DOHH2 (cell line): ENCODE measurements around the gene MIEF2.

ENCODE experiments used
- H3F3A ChIP-seq: fragments of 200-600 bp; sonication (generic), shearing (Covaris generic); 2 replicates; pipeline ENCODE4 v1.6.0; 2016; ENCODE audit warnings: antibody characterized with exemption, mild to moderate bottlenecking; ENCODE audit not compliant: control insufficient read depth, insufficient read depth
- H3K27ac ChIP-seq: fragments of 200-600 bp; sonication (generic); 2 replicates; pipeline ENCODE4 v1.5.1; 2014; ENCODE audit warnings: low read depth, mild to moderate bottlenecking, low read length, moderate library complexity
- H3K27me3 ChIP-seq: fragments of 200-600 bp; sonication (generic); 2 replicates; pipeline ENCODE4 v1.6.1; 2014; ENCODE audit warnings: mild to moderate bottlenecking, low read length, mixed read lengths; ENCODE audit not compliant: control insufficient read depth
- H3K36me3 ChIP-seq: fragments of 200-600 bp; sonication (generic); 2 replicates; pipeline ENCODE4 v1.6.1; 2014; ENCODE audit warnings: mild to moderate bottlenecking, low read length, moderate library complexity, mixed read lengths; ENCODE audit not compliant: control insufficient read depth
- H3K4me1 ChIP-seq: fragments of 200-600 bp; sonication (generic); 2 replicates; pipeline ENCODE4 v1.6.1; 2014; ENCODE audit warnings: mild to moderate bottlenecking, low read length, mixed read lengths; ENCODE audit not compliant: control insufficient read depth
- H3K4me2 ChIP-seq: fragments of 200-600 bp; sonication (generic); 2 replicates; pipeline ENCODE4 v1.6.0; 2014; ENCODE audit warnings: mild to moderate bottlenecking, low read length, moderate library complexity
- H3K4me3 ChIP-seq: fragments of 200-600 bp; sonication (generic); 2 replicates; pipeline ENCODE4 v1.5.1; 2014; ENCODE audit warnings: mild to moderate bottlenecking, low read length, mixed read lengths
- H3K79me2 ChIP-seq: fragments of 200-600 bp; sonication (generic); 2 replicates; pipeline ENCODE4 v1.6.1; 2014; ENCODE audit warnings: mild to moderate bottlenecking, low read length, mixed read lengths; ENCODE audit not compliant: control insufficient read depth
- H3K9me2 ChIP-seq: fragments of 200-600 bp; sonication (generic); replicated peaks from 2 replicates; pipeline ENCODE4 v1.6.1; 2014; ENCODE audit warnings: mild to moderate bottlenecking, low read length, mixed read lengths; ENCODE audit not compliant: control insufficient read depth
- H3K9me3 ChIP-seq: fragments of 200-600 bp; sonication (generic); 2 replicates; pipeline ENCODE4 v1.6.1; 2014; ENCODE audit warnings: antibody characterized with exemption, low read length, mixed read lengths; ENCODE audit not compliant: control insufficient read depth, insufficient read depth
- H4K20me1 ChIP-seq: fragments of 200-600 bp; sonication (generic); 2 replicates; pipeline ENCODE4 v1.6.0; 2014; ENCODE audit warnings: low read depth, mild to moderate bottlenecking, antibody characterized with exemption, low read length, moderate library complexity; ENCODE audit not compliant: control insufficient read depth, insufficient read depth
- CTCF ChIP-seq: fragments of 200-600 bp; sonication (generic); IDR thresholded peaks from one replicate; pipeline ENCODE4 v1.5.1; 2014; ENCODE audit warnings: antibody characterized with exemption, mild to moderate bottlenecking, low read depth, low read length; ENCODE audit not compliant: poor library complexity, severe bottlenecking
- EZH2phosphoT487 ChIP-seq: fragments of 200-600 bp; sonication (generic); IDR thresholded peaks from 2 replicates; pipeline ENCODE4 v1.6.1; 2017; ENCODE audit warnings: borderline replicate concordance, mild to moderate bottlenecking, antibody characterized with exemption, low read length, moderate library complexity, mixed read lengths

MIEF2 gene

DNA sequence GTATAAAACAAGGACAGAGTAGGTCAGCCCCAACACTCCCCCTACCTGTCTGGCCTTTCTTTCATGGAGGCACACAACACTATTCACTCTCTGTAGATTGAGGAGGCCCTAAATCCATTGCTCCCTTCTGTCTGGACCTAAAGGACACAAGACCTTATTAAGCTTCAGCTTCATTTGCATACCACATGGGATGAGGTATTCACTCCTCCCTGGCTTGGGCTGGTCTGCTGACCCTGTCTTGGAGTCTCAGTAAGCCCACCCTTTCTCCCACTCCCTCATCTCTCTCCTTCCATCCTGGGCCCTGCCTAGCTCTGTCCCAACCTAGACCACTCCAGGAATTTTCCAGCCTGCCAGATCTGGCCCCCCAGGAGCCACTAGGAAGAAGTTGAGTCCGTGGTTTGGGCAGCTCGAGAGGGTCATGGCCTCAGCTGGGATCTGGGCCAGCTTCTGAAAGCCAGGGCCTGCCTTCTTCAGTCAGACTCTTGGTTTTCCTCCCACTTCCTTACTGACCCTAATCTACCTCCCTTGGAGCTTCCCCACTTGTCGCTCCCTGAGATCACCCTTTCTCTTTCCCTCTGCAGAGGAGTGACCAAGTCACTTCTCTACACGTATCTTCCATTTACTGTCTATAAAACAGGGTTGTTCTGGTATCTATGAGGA is 41.6 kb upstream of the MIEF2 start:
- H3K27ac ChIP-seq, result no peak overlapping the region
- no peaks in the 10 kb centered on the region for H4K20me1 ChIP-seq
- TF ChIP-seq CTCF (no peak), EZH2phosphoT487 (no peak)
- no peaks in the 10 kb centered on the region for H3K27me3 ChIP-seq
- no peaks in the 10 kb centered on the region for H3K36me3 ChIP-seq
- peaks cover 3% of the 10 kb centered on the region; the same call in 1 of the 2 replicates for H3F3A ChIP-seq
- H3K4me3 ChIP-seq, result no peak overlapping the region
- H3K4me1 ChIP-seq, result no peaks in the 10 kb centered on the region
- no peak overlapping the region for H3K4me2 ChIP-seq
- H3K9me3 ChIP-seq, result no peaks in the 10 kb centered on the region
- no peaks in the 10 kb centered on the region for H3K79me2 ChIP-seq
- H3K9me2 ChIP-seq, result no peaks in the 10 kb centered on the region

DNA sequence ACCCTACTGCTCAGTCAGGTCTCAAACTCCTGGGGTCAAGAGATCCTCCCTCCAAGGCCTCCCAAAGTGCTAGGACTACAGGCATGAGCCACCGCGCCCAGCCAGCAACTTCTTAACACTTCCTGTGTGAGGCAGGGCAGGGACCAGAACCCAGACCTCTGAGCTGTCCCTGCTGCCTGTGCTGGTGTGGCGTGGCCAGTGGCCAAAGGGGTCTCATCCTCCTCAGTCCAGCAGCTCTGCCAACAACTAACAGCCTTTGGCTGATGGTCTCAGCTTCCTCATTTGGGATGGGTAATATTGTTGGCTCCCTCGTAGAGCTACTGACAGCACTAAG is 36.4 kb upstream of the MIEF2 start:
- H3K79me2 ChIP-seq, result peaks cover 8% of the 10 kb centered on the region
- no peak overlapping the region for H3K4me3 ChIP-seq
- peaks cover 14% of the 10 kb centered on the region for H3K4me1 ChIP-seq
- no peaks in the 10 kb centered on the region for H3K36me3 ChIP-seq
- H3K9me2 ChIP-seq, result no peaks in the 10 kb centered on the region
- H3K27ac ChIP-seq, result no peak overlapping the region
- H4K20me1 ChIP-seq, result no peaks in the 10 kb centered on the region
- no peaks in the 10 kb centered on the region for H3K27me3 ChIP-seq
- H3K4me2 ChIP-seq, result no peak overlapping the region
- no peak for TF ChIP-seq EZH2phosphoT487
- TF ChIP-seq CTCF, result no peak
- H3K9me3 ChIP-seq, result no peaks in the 10 kb centered on the region
- no peaks in the 10 kb centered on the region for H3F3A ChIP-seq

DNA sequence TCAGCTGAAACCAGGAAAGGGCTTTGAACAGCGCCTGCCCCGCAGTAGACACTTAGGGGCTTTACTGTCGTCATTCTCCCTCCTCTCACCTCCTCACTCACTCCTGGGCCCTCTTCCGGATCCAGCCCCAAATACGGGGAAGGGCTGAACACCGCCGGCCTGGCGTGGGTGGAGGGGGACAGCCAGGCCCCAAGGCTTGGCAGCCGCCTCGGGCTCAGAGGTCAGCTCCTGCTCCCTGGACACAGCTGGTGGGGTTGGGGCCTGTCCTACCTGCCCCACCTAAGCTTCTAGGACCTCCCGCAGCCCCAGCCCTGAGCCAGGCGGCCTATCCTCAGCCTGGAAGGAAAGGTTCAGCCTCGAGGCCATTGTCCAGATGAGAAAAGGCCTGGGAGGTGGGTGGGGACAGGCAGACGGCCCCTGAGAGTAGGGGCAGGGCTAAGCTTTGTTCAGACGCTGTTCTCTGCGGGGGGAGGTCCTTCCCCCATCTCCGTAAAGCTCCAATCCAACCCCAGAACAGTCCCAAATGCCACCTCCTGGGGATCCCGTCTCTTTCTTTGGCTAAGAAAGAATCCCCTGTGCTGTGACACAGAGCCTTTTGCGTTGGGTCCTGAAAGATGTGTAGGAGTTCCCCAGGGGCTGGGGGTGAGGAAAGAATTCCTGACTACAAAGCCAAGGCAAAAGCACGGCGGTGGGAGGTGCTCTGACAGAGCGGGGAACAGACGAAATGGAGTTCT is 35.9 kb upstream of the MIEF2 start:
- H3K9me3 ChIP-seq, result no peaks in the 10 kb centered on the region
- no peaks in the 10 kb centered on the region for H3K27me3 ChIP-seq
- peak overlapping the region; percentile 63 for H3K4me3 ChIP-seq
- H3K27ac ChIP-seq, result no peak overlapping the region
- H3K79me2 ChIP-seq, result peaks cover 8% of the 10 kb centered on the region
- no peaks in the 10 kb centered on the region for H3K9me2 ChIP-seq
- no peaks in the 10 kb centered on the region for H3K36me3 ChIP-seq
- peaks cover 14% of the 10 kb centered on the region for H3K4me1 ChIP-seq
- no peaks in the 10 kb centered on the region for H4K20me1 ChIP-seq
- no peaks in the 10 kb centered on the region for H3F3A ChIP-seq
- TF ChIP-seq CTCF, result no peak
- no peak for TF ChIP-seq EZH2phosphoT487
- peak overlapping the region; percentile 66 for H3K4me2 ChIP-seq
